Endodermal cell (in vitro differentiated cells): ENCODE data around the gene ZNF718. TPM values are rescaled to one million over a fixed set of nuclear protein-coding genes. Genes with fewer than 3 reads are reported as not detected.

ENCODE experiments used
- DNase-seq: peaks from one replicate; pipeline ENCODE4 v3.0.0-alpha.2; 2017
- H3K27ac ChIP-seq: 2 replicates; pipeline ENCODE4 v1.5.1; 2013; ENCODE audit warnings: mild to moderate bottlenecking, low read depth, low read length, moderate library complexity
- H3K27me3 ChIP-seq: 2 replicates; pipeline ENCODE4 v1.6.1; 2013; ENCODE audit warnings: mild to moderate bottlenecking, low read length, moderate library complexity; ENCODE audit not compliant: insufficient read depth, control insufficient read depth, poor library complexity, severe bottlenecking
- H3K36me3 ChIP-seq: 2 replicates; pipeline ENCODE4 v1.7.0; 2013; ENCODE audit warnings: mild to moderate bottlenecking, low read length, moderate library complexity; ENCODE audit not compliant: control insufficient read depth, insufficient read depth
- H3K4me1 ChIP-seq: one replicate; pipeline ENCODE4 v1.7.0; 2013; ENCODE audit warnings: low read length; ENCODE audit not compliant: control insufficient read depth, insufficient read depth
- H3K4me3 ChIP-seq: 2 replicates; pipeline ENCODE4 v1.5.1; 2013; ENCODE audit warnings: mild to moderate bottlenecking, low read length, moderate library complexity
- H3K9ac ChIP-seq: 2 replicates; pipeline ENCODE4 v1.6.1; 2013; ENCODE audit warnings: mild to moderate bottlenecking, low read length, moderate library complexity; ENCODE audit not compliant: poor library complexity, severe bottlenecking; ENCODE audit errors: extremely low read depth
- H3K9me3 ChIP-seq: 2 replicates; pipeline ENCODE4 v1.6.1; 2013; ENCODE audit warnings: mild to moderate bottlenecking, low read length, moderate library complexity; ENCODE audit not compliant: control insufficient read depth
- H3K27ac Mint-ChIP-seq: 2 replicates; pipeline ENCODE4 v1.8.0; 2020; ENCODE audit warnings: mixed read lengths
- H3K27me3 Mint-ChIP-seq: 2 replicates; pipeline ENCODE4 v1.8.0; 2021; ENCODE audit warnings: mild to moderate bottlenecking, mixed read lengths; ENCODE audit not compliant: insufficient read depth
- H3K36me3 Mint-ChIP-seq: 2 replicates; pipeline ENCODE4 v1.8.0; 2020; ENCODE audit warnings: low read depth, mixed read lengths
- H3K4me1 Mint-ChIP-seq: 2 replicates; pipeline ENCODE4 v1.8.0; 2020; ENCODE audit warnings: mixed read lengths
- H3K4me3 Mint-ChIP-seq: 2 replicates; pipeline ENCODE4 v1.8.0; 2020; ENCODE audit warnings: mild to moderate bottlenecking, moderate library complexity, mixed read lengths
- H3K9me3 Mint-ChIP-seq: 2 replicates; pipeline ENCODE4 v1.8.0; 2020; ENCODE audit warnings: mild to moderate bottlenecking, mixed read lengths
- WGBS, 2 experiments: methylation state at CpG; one replicate each; pipeline versions ENCODE4 v1.1.5 to v1.1.7; 2013; ENCODE audit warnings: missing lambda C conversion rate in 2 of 2, mixed read lengths in 1 of 2; ENCODE audit not compliant: insufficient coverage in 1 of 2, insufficient read length in 1 of 2; 5-methylcytosine and 5-hydroxymethylcytosine counted together
- total RNA-seq, 2 donors: library from RNA; stranded (reverse); fragmentation: NEBNext Ultra II Directional in 1 of 2; extraction: Animal tissue kit (Norgen Biotek cat#: 25700) in 1 of 2; gene quantifications; 2 replicates in 1 of 2; 3 replicates in 1 of 2; pipeline ENCODE4 v1.2.1, GENCODE V29; 2021
- TF ChIP-seq, protein P1 (sequence below): fragments of 200-600 bp; sonication (generic); conservative IDR thresholded peaks from 2 replicates; pipeline ENCODE4 v1.5.0; 2021; ENCODE audit warnings: antibody characterized with exemption, mild to moderate bottlenecking

The ZNF718 gene
- total RNA-seq, 2 donors from 2014 or later: 15.8 to 23.7 TPM

DNA sequence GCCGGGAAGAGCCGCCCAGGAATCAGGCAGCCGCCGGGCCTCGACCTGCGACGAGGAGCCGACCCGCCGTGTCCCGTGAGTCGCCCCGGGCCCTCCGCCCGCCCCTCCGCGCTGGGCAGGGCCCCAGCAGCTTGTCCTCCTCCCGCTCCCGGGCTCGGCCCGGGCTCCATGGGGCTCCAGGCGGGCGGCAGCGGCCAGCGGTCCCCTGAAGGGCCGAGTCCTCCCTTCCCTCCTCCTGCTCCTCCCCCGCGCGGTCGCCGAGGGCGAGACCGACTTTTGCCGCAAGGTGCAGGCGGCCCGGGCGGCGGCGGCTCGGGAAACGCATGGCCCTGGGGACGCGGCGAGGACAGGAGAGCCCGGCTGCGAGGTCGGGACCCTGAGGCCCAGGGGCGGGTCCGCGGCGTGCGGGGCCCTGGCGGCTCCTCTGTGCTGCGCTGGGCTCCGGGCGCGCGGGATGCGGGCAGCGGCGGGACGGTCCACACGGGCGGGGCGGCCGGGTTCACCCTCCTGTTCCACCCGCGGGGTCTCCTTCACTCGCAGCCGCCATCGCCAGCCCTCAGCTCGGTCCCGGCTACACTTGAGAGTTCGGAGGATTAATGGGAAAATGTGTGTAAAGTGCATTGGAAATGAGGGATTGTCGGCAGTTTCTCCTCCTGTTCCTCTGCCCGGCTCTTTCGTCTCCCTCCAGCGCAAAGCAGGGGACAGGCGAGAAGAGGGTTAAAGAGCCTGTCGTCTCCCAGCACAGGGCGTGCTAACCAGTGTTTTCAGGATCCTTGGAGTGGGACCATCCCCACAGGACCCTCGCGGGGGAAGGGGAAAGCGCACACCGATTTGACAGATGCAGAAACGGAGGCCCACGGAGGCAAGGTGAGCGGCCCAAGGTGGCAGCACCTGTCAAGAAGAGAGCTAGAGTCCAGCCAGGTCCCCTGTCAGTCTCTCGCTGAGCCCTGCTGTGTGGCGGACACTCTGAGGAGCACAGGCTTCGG lies 16.6 kb upstream of the ZNF718 start:
- Histone ChIP-seq H3K27ac (no peak overlapping the region), H3K9ac (no peak overlapping the region), H3K4me1 (no peaks in the 10 kb centered on the region), H3K4me3 (no peak overlapping the region), H3K27me3 (peaks cover 39% of the 10 kb centered on the region), H3K9me3 (peaks cover 63% of the 10 kb centered on the region), H3K36me3 (no peaks in the 10 kb centered on the region)
- TF ChIP-seq, protein P1, sequence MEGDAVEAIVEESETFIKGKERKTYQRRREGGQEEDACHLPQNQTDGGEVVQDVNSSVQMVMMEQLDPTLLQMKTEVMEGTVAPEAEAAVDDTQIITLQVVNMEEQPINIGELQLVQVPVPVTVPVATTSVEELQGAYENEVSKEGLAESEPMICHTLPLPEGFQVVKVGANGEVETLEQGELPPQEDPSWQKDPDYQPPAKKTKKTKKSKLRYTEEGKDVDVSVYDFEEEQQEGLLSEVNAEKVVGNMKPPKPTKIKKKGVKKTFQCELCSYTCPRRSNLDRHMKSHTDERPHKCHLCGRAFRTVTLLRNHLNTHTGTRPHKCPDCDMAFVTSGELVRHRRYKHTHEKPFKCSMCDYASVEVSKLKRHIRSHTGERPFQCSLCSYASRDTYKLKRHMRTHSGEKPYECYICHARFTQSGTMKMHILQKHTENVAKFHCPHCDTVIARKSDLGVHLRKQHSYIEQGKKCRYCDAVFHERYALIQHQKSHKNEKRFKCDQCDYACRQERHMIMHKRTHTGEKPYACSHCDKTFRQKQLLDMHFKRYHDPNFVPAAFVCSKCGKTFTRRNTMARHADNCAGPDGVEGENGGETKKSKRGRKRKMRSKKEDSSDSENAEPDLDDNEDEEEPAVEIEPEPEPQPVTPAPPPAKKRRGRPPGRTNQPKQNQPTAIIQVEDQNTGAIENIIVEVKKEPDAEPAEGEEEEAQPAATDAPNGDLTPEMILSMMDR: no peak
- no peaks in the 10 kb centered on the region for H3K4me1 Mint-ChIP-seq
- H3K27me3 Mint-ChIP-seq: peaks cover 43% of the 10 kb centered on the region
- no peaks in the 10 kb centered on the region for H3K36me3 Mint-ChIP-seq
- no peak overlapping the region for H3K27ac Mint-ChIP-seq
- H3K4me3 Mint-ChIP-seq: no peak overlapping the region
- 36 to 58% methylated on average over 33 to 91 of the region's 91 CpGs for WGBS, 2 experiments
- no peak for DNase-seq
- H3K9me3 Mint-ChIP-seq: peaks cover 89% of the 10 kb centered on the region

DNA sequence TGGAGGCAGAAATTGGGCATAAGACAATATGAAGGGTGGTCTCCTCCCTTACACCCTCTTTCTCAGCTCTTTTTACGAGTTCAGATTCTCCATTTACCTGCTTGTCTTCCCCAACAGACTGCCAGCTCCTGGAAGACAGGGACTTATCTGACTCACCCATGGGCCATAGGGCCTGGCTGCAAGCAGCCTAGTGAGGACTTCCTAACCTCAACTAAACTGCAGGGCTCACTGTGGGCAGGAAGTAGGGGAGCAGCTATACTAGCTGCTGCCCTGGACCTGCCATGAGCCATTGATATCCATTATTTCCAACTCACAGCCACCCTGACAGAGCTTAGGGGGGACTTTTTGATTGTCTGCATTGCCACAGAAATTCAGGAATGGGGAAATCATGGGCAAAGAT lies 11.5 kb upstream of the ZNF718 start:
- no peak for DNase-seq
- H3K4me3 ChIP-seq: no peak overlapping the region
- peaks cover 17% of the 10 kb centered on the region for H3K27me3 ChIP-seq
- Mint-ChIP-seq H3K36me3 (no peaks in the 10 kb centered on the region), H3K27ac (no peak overlapping the region), H3K9me3 (peaks cover 89% of the 10 kb centered on the region), H3K4me3 (no peak overlapping the region), H3K27me3 (peaks cover 35% of the 10 kb centered on the region), H3K4me1 (no peaks in the 10 kb centered on the region)
- 65% methylated on average over 1 of the region's 1 CpG; no CpG with 5 or more reads in 1 of the 2 experiments for WGBS, 2 experiments
- no peaks in the 10 kb centered on the region for H3K36me3 ChIP-seq
- H3K9ac ChIP-seq: no peak overlapping the region
- TF ChIP-seq, protein P1: no peak
- peaks cover 30% of the 10 kb centered on the region for H3K9me3 ChIP-seq
- H3K4me1 ChIP-seq: no peaks in the 10 kb centered on the region
- no peak overlapping the region for H3K27ac ChIP-seq

DNA sequence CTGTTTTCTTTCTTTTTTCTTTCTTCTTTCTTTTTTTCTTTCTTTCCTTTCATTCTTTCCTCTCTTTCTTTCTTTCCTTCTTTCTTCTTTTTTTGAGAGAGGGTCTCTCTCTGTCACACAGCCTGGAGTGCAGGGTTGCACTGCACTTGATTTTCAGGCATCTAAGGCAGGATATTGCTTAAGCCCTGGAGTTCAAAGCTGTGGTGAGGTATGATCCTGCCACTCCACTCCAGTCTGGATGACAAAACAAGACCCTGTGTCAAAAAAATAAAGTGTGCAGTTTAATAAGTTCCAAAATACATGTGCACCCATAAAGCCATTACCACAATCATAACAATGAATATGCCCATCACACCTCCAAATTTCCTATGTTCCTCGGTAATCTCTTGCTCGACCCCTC lies 10.6 kb upstream of the ZNF718 start:
- 79 to 86% methylated on average over 2 of the region's 2 CpGs for whole genome bisulfite sequencing, 2 experiments
- Histone ChIP-seq H3K27ac (no peak overlapping the region), H3K4me1 (no peaks in the 10 kb centered on the region), H3K9ac (no peak overlapping the region), H3K9me3 (peaks cover 34% of the 10 kb centered on the region), H3K36me3 (no peaks in the 10 kb centered on the region), H3K27me3 (peaks cover 7% of the 10 kb centered on the region), H3K4me3 (no peak overlapping the region)
- peaks cover 83% of the 10 kb centered on the region for H3K9me3 Mint-ChIP-seq
- no peaks in the 10 kb centered on the region for H3K4me1 Mint-ChIP-seq
- H3K27ac Mint-ChIP-seq: no peak overlapping the region
- no peaks in the 10 kb centered on the region for H3K36me3 Mint-ChIP-seq
- peaks cover 26% of the 10 kb centered on the region for H3K27me3 Mint-ChIP-seq
- TF ChIP-seq, protein P1: no peak
- no peak overlapping the region for H3K4me3 Mint-ChIP-seq
- DNase-seq: no peak
